Spinal cord (tissue), 10 donors: ENCODE data around the gene AOPEP. TPM values are rescaled to one million over a fixed set of nuclear protein-coding genes. Genes with fewer than 3 reads are reported as not detected.

Experiments used
- DNase-seq, 6 donors: peaks; one replicate each; pipeline versions ENCODE4 v3.0.0 to v3.0.0-alpha.2; 2013 to 2015; ENCODE audit warnings: low spot score in 6 of 6, low read depth in 4 of 6
- H3K27ac ChIP-seq: one replicate; pipeline ENCODE4 v1.5.1; 2013; ENCODE audit warnings: low read depth, low read length, control low read depth
- H3K27me3 ChIP-seq: one replicate; pipeline ENCODE4 v1.6.1; 2013; ENCODE audit warnings: low read length; ENCODE audit not compliant: control insufficient read depth, insufficient read depth
- H3K36me3 ChIP-seq: one replicate; pipeline ENCODE4 v1.6.1; 2013; ENCODE audit warnings: low read length; ENCODE audit not compliant: control insufficient read depth, insufficient read depth
- H3K4me1 ChIP-seq: one replicate; pipeline ENCODE4 v1.6.1; 2013; ENCODE audit warnings: low read length; ENCODE audit not compliant: control insufficient read depth, insufficient read depth
- H3K4me3 ChIP-seq: one replicate; pipeline ENCODE4 v1.5.1; 2013; ENCODE audit warnings: low read depth, low read length, control low read depth
- H3K9me3 ChIP-seq: one replicate; pipeline ENCODE4 v1.6.1; 2013; ENCODE audit warnings: low read length; ENCODE audit not compliant: control insufficient read depth, insufficient read depth
- WGBS: methylation state at CpG from one replicate; pipeline ENCODE4 v1.1.5; 2013; ENCODE audit warnings: missing lambda C conversion rate; ENCODE audit not compliant: insufficient coverage; 5-methylcytosine and 5-hydroxymethylcytosine counted together
- polyA plus RNA-seq, 2 donors: library from polyadenylated mRNA; unstranded; fragments of 120-200 nt; gene quantifications; one replicate each; pipeline ENCODE4 v1.2.1, GENCODE V29; 2013; ENCODE audit not compliant: insufficient read length in 2 of 2
- total RNA-seq, 2 donors: library from RNA; depleted of rRNA in 1 of 2; stranded (reverse); fragments of 120-200 nt in 1 of 2; fragments of >200 nt in 1 of 2; gene quantifications; one replicate each; pipeline versions ENCODE4 v1.2.3 to v1.2.4, GENCODE V29; 2013 to 2014
- donor health status: healthy.

AOPEP gene
- total and polyA plus RNA-seq, 4 donors: 42.8 to 77.4 (median 56.3) TPM

- H3K27me3 ChIP-seq: no peaks in the 10 kb centered on the region
- no peak overlapping the region for H3K27ac ChIP-seq
- no peak for DNase-seq
Observed at GRCh38 chr9:94757158-94757557, 30.7 kb downstream of the AOPEP start.

GRCh38 chr9:94758031-94758430 lies 31.5 kb downstream of the AOPEP start:
- no peaks in the 10 kb centered on the region for H3K36me3 ChIP-seq
- no peaks in the 10 kb centered on the region for H3K9me3 ChIP-seq
- H3K27me3 ChIP-seq: no peaks in the 10 kb centered on the region
- 92% methylated on average over 1 of the region's 1 CpG for WGBS
- no peak for DNase-seq
- H3K4me1 ChIP-seq: no peaks in the 10 kb centered on the region
- no peak overlapping the region for H3K27ac ChIP-seq
- no peak overlapping the region for H3K4me3 ChIP-seq

More at GRCh38 chr9:94757158-94757557, 30.7 kb downstream of the AOPEP start:
- Histone ChIP-seq H3K4me1 (no peaks in the 10 kb centered on the region), H3K9me3 (no peaks in the 10 kb centered on the region), H3K36me3 (no peaks in the 10 kb centered on the region), H3K4me3 (no peak overlapping the region)
- no CpG with 5 or more reads among the region's 4 CpGs for whole genome bisulfite sequencing

- peak in 1 of 6 donors; percentile 94 for DNase-seq
- WGBS: no CpG with 5 or more reads among the region's 1 CpG
- Histone ChIP-seq H3K27me3 (no peaks in the 10 kb centered on the region), H3K27ac (no peak overlapping the region), H3K9me3 (no peaks in the 10 kb centered on the region), H3K4me3 (no peak overlapping the region), H3K4me1 (no peaks in the 10 kb centered on the region), H3K36me3 (no peaks in the 10 kb centered on the region)
Observed at GRCh38 chr9:94758880-94759279, 32.4 kb downstream of the AOPEP start.

GRCh38 chr9:94760010-94760409 lies 33.5 kb downstream of the AOPEP start:
- Histone ChIP-seq H3K36me3 (no peaks in the 10 kb centered on the region), H3K4me3 (no peak overlapping the region), H3K27ac (no peak overlapping the region), H3K9me3 (no peaks in the 10 kb centered on the region), H3K4me1 (no peaks in the 10 kb centered on the region), H3K27me3 (no peaks in the 10 kb centered on the region)
- WGBS: 55% methylated on average over 6 of the region's 7 CpGs
- DNase-seq: peak in 2 of 6 donors; percentile 31 to 82

GRCh38 chr9:94760660-94761059 lies 34.2 kb downstream of the AOPEP start:
- WGBS: 50% methylated on average over 5 of the region's 5 CpGs
- Histone ChIP-seq H3K9me3 (no peaks in the 10 kb centered on the region), H3K27ac (no peak overlapping the region), H3K36me3 (no peaks in the 10 kb centered on the region), H3K27me3 (no peaks in the 10 kb centered on the region), H3K4me3 (no peak overlapping the region), H3K4me1 (no peaks in the 10 kb centered on the region)
- DNase-seq: peak in 1 of 6 donors; percentile 79

GRCh38 chr9:94761481-94761880 lies 35.0 kb downstream of the AOPEP start:
- WGBS: 94% methylated on average over 2 of the region's 4 CpGs
- no peak overlapping the region for H3K4me3 ChIP-seq
- H3K4me1 ChIP-seq: no peaks in the 10 kb centered on the region
- H3K27ac ChIP-seq: no peak overlapping the region
- DNase-seq: peak in 1 of 6 donors; percentile 15
- H3K36me3 ChIP-seq: peaks cover 4% of the 10 kb centered on the region
- no peaks in the 10 kb centered on the region for H3K9me3 ChIP-seq
- no peaks in the 10 kb centered on the region for H3K27me3 ChIP-seq

- Histone ChIP-seq H3K27ac (no peak overlapping the region), H3K9me3 (no peaks in the 10 kb centered on the region), H3K27me3 (no peaks in the 10 kb centered on the region), H3K36me3 (peaks cover 4% of the 10 kb centered on the region), H3K4me3 (no peak overlapping the region), H3K4me1 (peaks cover 3% of the 10 kb centered on the region)
- WGBS: 87% methylated on average over 4 of the region's 9 CpGs
- DNase-seq: no peak
Observed at GRCh38 chr9:94767331-94768072, 41.0 kb downstream of the AOPEP start.

GRCh38 chr9:94768766-94769165 lies 42.3 kb downstream of the AOPEP start:
- 86% methylated on average over 1 of the region's 3 CpGs for WGBS
- no peak overlapping the region for H3K27ac ChIP-seq
- no peak overlapping the region for H3K4me3 ChIP-seq
- H3K27me3 ChIP-seq: no peaks in the 10 kb centered on the region
- no peaks in the 10 kb centered on the region for H3K9me3 ChIP-seq
- peaks cover 12% of the 10 kb centered on the region for H3K4me1 ChIP-seq
- peaks cover 4% of the 10 kb centered on the region for H3K36me3 ChIP-seq
- no peak for DNase-seq

- H3K9me3 ChIP-seq: no peaks in the 10 kb centered on the region
- no peaks in the 10 kb centered on the region for H3K27me3 ChIP-seq
- 88% methylated on average over 5 of the region's 6 CpGs for WGBS
- DNase-seq: no peak
- peaks cover 15% of the 10 kb centered on the region for H3K4me1 ChIP-seq
- H3K4me3 ChIP-seq: no peak overlapping the region
- peaks cover 4% of the 10 kb centered on the region for H3K36me3 ChIP-seq
- no peak overlapping the region for H3K27ac ChIP-seq
Observed at GRCh38 chr9:94770334-94770733, 43.8 kb downstream of the AOPEP start.

- H3K4me1 ChIP-seq: peaks cover 15% of the 10 kb centered on the region
- WGBS: 100% methylated on average over 2 of the region's 3 CpGs
- H3K27ac ChIP-seq: no peak overlapping the region
Observed at GRCh38 chr9:94771096-94771495, 44.6 kb downstream of the AOPEP start.

More at GRCh38 chr9:94771096-94771495, 44.6 kb downstream of the AOPEP start:
- Histone ChIP-seq H3K9me3 (no peaks in the 10 kb centered on the region), H3K4me3 (no peak overlapping the region), H3K27me3 (no peaks in the 10 kb centered on the region), H3K36me3 (peaks cover 3% of the 10 kb centered on the region)
- no peak for DNase-seq
